ENCODE measurements around the gene AFF1. TPM values are rescaled to one million over a fixed set of nuclear protein-coding genes. Genes with fewer than 3 reads are reported as not detected.

The AFF1 gene
- total RNA-seq, 1 experiment from 2014 or later, result 93.4 TPM

GRCh38 chr4:86961605-86962295, 26.9 kb downstream of the AFF1 start:
- Mint-ChIP-seq H3K36me3 (peaks cover 9% of the 10 kb centered on the region), H3K9me3 (no peaks in the 10 kb centered on the region), H3K27me3 (ENCODE audit: low read depth) (no peaks in the 10 kb centered on the region), H3K4me3 (peak overlapping the region; percentile 68), H3K27ac (peak overlapping the region; percentile 99), H3K4me1 (peaks cover 59% of the 10 kb centered on the region)
- ChIA-PET POLR2A (interaction anchor here (1.0 to 3.2 kb wide), 2 partner anchors 8 to 26 kb away, joined by 3 to 53 read pairs; partner anchors contain the start of gene AFF1), CTCF (interaction anchor here (1.0 to 3.8 kb wide), 2 partner anchors 9 to 39 kb away, joined by 3 to 23 read pairs; no protein-coding TSS in a partner anchor)
- ATAC-seq (no peak), DNase-seq (ENCODE audit: low spot score) (no peak)
- TF ChIP-seq NR2C2 (CRISPR knock-in tag; IDR thresholded peaks at IDR 0.05), result no peak
- no peak for TF ChIP-seq ZNF317 (CRISPR knock-in tag; IDR thresholded peaks at IDR 0.05; ENCODE audit: borderline replicate concordance, low read depth)
- TF ChIP-seq, protein P1, sequence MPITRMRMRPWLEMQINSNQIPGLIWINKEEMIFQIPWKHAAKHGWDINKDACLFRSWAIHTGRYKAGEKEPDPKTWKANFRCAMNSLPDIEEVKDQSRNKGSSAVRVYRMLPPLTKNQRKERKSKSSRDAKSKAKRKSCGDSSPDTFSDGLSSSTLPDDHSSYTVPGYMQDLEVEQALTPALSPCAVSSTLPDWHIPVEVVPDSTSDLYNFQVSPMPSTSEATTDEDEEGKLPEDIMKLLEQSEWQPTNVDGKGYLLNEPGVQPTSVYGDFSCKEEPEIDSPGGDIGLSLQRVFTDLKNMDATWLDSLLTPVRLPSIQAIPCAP (CRISPR knock-in tag; IDR thresholded peaks at IDR 0.05), result no peak
- TF ChIP-seq, protein P2, sequence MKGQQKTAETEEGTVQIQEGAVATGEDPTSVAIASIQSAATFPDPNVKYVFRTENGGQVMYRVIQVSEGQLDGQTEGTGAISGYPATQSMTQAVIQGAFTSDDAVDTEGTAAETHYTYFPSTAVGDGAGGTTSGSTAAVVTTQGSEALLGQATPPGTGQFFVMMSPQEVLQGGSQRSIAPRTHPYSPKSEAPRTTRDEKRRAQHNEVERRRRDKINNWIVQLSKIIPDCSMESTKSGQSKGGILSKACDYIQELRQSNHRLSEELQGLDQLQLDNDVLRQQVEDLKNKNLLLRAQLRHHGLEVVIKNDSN (CRISPR knock-in tag; IDR thresholded peaks at IDR 0.05), result no peak
- no peak for TF ChIP-seq E2F1 (CRISPR knock-in tag; IDR thresholded peaks at IDR 0.05)
- TF ChIP-seq AFF4 (CRISPR knock-in tag; IDR thresholded peaks at IDR 0.05; ENCODE audit: borderline replicate concordance), result no peak
- no peak for TF ChIP-seq TCF7 (CRISPR knock-in tag; IDR thresholded peaks at IDR 0.05; ENCODE audit: low read depth)
- TF ChIP-seq NFATC4 (CRISPR knock-in tag; IDR thresholded peaks at IDR 0.05), result no peak
- no peak for TF ChIP-seq CBFB (CRISPR knock-in tag; IDR thresholded peaks at IDR 0.05; ENCODE audit: low read depth)
- no peak for TF ChIP-seq GABPB1 (CRISPR knock-in tag; IDR thresholded peaks at IDR 0.05)
- no peak for TF ChIP-seq MLX (CRISPR knock-in tag; IDR thresholded peaks at IDR 0.05)
- no peak for TF ChIP-seq ZNF281 (CRISPR knock-in tag; IDR thresholded peaks at IDR 0.05)
- no peak for TF ChIP-seq ZMAT4 (CRISPR knock-in tag; IDR thresholded peaks at IDR 0.05)
- no peak for TF ChIP-seq HMGA2 (CRISPR knock-in tag; IDR thresholded peaks at IDR 0.05)
- no peak for TF ChIP-seq JUN (CRISPR knock-in tag; IDR thresholded peaks at IDR 0.05)
- TF ChIP-seq ZSCAN18 (CRISPR knock-in tag; IDR thresholded peaks at IDR 0.05), result no peak
- TF ChIP-seq PRDM15 (CRISPR knock-in tag; IDR thresholded peaks at IDR 0.05), result no peak
- TF ChIP-seq SP1 (CRISPR knock-in tag; conservative IDR thresholded peaks at IDR 0.05), result no peak

Measured in WTC11 (cell line).